PC-9 (cell line): ENCODE results near the gene TH.

ENCODE experiments used
- CTCF ChIP-seq: fragments of 200-600 bp; sonication (generic); conservative IDR thresholded peaks from 2 replicates; pipeline ENCODE4 v1.6.1; 2017; ENCODE audit warnings: mixed run types, antibody characterized with exemption, mild to moderate bottlenecking, moderate library complexity
- EZH2 ChIP-seq: fragments of 200-600 bp; sonication (generic); IDR thresholded peaks from 2 replicates; pipeline ENCODE4 v1.8.0; 2017; ENCODE audit warnings: antibody characterized with exemption, low read depth

- TF ChIP-seq EZH2, result no peak
- no peak for TF ChIP-seq CTCF
Observed at GRCh38 chr11:2133241-2134021, 38.2 kb downstream of the TH start.
